T-helper 9 cell (primary cell): ENCODE results near the gene IKBIP.
"Not testable (repeated sequence)": the region's sequence is repeated elsewhere in the genome, so short reads cannot be mapped to it uniquely, and the experiment has no call there.

Experiments
- DNase-seq: peaks from one replicate; pipeline ENCODE4 v3.0.0-alpha.2; 2020
- total RNA-seq, 2 donors: gene quantifications; one replicate each; lab custom pipeline; 2026; lab: John Stamatoyannopoulos, UW

The IKBIP gene, protein sequence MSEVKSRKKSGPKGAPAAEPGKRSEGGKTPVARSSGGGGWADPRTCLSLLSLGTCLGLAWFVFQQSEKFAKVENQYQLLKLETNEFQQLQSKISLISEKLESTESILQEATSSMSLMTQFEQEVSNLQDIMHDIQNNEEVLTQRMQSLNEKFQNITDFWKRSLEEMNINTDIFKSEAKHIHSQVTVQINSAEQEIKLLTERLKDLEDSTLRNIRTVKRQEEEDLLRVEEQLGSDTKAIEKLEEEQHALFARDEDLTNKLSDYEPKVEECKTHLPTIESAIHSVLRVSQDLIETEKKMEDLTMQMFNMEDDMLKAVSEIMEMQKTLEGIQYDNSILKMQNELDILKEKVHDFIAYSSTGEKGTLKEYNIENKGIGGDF
- total RNA-seq, result 3.6 to 16.3 reads per million in 2 donors

DNA sequence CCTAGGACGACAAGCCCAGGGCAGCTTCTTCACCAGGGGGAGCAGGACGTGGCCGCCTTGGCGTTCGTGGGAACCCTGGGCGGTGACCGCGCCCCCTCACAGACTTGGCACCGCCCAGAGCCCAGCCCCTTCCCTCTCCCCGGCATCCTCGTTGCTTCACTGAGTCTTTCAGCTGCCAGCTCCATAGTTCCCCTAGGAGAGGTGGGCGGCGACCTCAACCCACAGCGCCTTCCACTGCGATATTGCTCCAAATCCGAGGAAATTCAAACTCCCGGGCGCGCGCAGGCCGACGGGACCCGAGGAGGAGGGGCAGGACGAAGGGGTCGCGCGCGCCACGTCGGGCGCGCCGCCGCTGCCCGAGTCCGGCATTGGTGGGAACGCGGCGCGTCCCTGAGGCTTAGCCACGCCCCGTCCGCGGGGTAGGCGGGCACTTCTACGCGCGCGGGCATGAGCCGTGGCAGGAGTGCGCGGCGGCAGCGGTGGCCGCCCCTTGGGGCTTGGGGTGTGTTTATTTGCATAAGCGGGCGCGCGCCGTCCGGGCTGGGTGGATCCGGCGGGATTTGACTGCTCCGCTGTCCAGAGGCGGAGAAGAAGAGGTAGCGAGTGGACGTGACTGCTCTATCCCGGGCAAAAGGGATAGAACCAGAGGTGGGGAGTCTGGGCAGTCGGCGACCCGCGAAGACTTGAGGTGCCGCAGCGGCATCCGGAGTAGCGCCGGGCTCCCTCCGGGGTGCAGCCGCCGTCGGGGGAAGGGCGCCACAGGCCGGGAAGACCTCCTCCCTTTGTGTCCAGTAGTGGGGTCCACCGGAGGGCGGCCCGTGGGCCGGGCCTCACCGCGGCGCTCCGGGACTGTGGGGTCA lies at the start of gene IKBIP, which contains the start of gene APAF1:
TSS of gene IKBIP (minus strand) at position 77 of the 860 bp plus-strand sequence. CDS start 87 bp downstream, outside the sequence.
TSS of gene APAF1 (plus strand) at position 579 of the 860 bp plus-strand sequence. CDS start 3,070 bp downstream, outside the sequence.
- peak; percentile 96 for DNase-seq

DNA sequence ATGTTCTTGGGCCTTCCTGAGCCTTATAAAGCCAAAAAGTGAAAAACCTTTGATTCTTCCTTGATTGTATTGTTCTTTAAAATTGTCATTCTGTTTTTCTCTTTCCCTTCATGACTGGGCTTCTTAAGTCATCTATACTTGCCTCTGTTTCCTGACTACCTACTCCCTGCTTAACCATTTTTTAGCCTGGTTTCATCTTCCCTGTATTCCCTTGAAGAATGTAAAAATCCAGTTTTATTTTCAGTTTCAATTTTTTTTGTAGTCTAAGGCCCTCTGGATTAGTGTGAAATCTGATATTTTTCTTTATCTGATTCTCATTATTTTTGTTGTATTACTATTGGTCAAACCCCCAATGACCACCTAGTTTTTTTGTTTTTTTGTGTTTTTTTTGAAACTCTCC lies 46.8 kb upstream of the IKBIP start:
- no peak for DNase-seq

DNA sequence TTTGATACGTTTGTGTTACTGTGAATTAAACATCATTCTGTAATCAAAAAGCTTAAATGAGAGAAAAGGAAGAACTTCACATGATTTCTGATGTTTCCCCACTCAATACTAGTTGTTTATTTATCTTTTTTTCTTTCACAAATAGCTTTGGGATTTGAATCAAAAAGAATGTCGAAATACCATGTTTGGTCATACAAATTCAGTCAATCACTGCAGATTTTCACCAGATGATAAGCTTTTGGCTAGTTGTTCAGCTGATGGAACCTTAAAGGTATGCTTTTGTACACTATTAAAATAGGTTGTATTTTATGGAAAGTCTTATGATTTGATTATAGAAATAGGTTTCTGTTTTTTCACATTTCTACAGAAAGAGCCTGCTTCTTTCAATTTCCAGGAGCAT lies 42.0 kb upstream of the IKBIP start:
- DNase-seq, result no peak

DNA sequence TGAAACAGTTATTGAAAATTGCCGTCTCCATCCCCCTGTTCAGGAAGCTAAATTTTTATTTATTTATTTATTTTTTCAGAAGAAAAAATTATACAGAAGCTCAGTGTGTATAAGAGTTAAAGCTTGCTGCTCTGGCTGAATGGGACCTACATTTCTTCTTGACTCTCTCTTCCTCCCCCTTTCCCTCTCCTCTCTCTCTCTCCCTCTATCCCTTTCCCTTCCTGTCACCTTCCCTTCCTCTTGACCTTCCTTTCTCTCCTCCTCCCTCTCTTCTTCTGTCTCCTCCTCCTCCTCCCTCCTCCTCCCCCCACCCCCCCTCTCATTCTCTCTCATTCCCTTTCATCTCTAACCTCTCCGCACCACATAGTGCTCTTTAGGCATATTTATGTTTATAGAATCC lies 39.6 kb upstream of the IKBIP start:
- no peak for DNase-seq

DNA sequence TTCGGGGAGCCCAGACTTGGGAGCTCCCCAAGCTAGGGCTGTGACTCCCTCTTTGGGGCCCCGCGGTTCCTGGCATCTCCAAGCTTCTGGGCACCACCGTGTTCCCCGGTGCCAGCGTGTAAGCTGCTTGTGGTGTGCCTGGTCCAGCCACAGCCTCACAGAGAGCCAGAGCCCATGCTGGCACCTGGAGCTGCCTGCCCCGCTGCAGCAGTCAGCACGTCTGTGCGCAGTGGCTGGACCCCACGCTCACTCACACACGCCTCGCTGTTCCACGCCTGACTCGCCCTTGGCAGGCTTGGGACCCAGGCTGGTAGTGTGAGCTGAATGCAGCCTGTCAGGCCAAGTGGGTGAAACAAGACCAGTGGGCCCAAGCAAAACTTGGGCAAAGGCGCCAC lies 35.0 kb upstream of the IKBIP start:
- DNase-seq, result no peak

DNA sequence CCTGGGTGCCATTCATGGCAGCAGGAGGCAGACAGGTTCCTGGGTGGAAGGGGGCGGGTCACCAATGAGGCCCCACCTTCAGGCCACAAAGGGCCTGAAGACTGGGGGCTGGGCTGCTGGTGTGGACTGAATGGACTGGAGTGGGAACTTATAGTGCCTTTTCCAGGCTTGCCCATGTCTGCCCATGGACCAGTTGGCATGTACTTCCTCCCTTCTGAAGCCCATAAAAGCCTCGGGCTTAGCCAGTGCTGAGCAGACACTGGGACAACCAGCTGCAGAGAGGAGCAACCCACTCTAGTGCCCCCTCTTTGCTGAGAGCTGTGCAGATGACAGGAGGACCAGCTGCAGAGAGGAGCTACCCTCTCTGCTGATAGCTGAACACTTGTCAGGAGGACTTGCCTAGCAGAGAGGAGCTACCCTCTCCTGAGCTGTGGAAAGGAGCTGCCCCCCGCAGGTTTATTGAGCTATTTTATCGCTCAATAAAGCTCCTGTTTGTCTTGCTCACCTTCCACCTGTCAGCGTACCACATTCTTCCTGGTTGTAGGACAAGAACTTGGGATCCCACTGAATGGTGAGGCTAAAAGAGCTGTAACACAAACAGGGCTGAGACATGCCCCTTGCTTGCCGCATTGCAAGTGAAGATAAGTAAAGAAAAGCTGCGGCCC lies 34.5 kb upstream of the IKBIP start:
- DNase-seq, result no peak

DNA sequence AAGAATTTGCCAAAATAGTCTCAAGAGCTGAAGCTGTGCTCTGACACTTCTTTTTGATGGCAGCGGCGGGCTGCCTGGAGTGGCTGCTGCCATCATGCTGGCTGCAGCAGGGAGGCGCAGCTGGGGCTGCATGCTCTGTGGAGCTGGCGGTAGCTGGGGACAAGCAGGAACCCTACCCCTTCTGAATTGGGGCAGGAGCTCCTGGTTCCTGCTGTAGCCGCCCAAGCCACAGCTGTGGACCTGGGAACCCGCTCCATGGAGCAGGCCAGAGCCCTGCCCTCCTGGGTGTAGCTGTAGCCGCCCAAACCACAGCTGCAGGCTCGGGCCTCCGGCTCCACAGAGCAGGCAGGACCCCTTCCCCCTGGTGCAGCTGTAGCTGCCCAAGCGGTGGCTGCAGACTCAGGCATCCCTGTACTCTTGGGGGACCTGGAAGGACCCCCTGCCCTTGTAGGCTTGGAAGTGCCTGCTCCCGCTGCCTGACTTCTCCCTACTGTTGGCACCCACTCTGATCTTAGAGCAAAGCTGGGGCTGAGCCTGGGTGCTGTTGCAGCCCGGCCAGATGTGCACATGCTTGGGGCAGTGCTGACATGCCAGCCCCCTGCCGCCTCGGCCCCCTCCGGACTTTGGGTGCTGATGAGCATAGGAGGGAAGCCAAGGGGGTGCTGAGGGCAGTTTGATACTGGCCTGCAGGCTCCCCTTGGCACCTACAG lies 33.8 kb upstream of the IKBIP start:
- no peak for DNase-seq

DNA sequence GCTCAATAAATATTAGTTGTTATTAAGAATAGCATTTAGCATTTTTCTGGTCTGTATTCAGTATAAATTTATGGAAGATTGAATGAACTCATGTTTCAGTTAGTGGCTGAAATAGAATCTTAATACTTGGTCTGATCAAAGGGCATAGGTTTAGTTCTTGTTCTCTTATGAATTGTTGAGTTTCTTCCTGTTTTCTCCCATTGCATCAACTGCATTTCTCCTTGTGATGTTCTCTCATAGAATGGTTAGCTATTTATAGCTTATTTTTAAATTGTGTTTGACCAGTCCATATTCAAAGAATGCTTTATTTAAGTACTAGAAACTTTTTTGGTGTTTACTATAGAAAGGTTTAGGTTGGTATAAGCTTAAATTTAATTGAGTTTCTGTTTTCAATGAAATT lies 30.3 kb upstream of the IKBIP start:
- no peak for DNase-seq

DNA sequence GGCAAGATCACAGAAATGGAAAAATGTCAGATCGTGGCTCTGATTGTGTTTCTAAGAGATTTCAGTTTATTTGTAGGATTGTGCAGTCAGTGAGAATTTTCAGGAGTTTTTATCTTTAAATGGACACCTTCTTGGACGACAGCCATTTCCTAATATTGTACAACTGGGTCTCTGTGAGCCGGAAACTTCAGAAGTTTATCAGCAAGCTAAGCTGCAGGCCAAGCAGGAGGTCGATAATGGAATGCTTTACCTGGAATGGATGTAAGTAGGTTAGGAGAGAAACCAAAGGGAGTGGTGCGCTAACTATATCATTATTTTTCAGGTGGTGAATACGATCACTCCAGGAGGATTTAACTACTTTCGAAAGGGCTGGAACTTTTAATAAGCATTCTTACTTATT lies 26.9 kb upstream of the IKBIP start:
- no peak for DNase-seq

DNA sequence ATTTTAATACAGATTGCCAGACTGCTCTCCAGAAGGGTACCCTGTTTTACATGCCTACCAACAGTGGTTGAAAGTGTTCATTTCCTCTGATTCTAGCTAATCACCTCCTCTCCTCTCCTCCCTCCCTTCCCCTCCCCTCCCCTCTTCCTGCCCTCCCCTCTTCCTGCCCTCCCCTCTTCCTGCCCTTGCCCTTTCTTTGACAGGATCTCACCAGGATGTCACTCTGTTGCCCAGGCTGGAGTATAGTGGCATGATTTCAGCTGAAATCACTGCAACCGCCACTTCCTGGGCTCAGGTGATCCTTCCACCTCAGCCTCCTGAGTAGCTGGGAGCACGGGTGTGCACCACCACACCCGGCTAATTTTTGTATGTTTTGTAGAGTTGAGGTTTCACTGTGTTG lies 25.2 kb upstream of the IKBIP start:
- no peak for DNase-seq

DNA sequence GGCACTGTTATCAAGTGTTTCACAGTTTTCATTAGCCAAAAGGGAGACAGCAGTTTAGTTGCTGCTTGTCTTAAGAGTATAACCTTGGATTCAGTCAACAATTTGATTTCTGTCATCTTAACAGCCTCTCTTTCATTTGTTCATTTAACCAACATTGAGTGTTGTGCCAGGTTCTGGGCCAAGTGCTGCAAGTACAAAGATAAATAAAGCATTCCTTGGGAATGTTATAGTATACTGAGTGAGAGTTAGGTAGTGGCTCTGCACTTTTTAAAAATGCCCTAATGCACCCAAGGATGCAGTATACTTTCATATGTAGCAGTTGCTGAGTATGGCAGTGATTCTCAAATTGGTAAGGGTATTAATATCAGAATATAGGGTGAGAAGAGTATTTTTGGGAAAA lies 15.9 kb upstream of the IKBIP start:
- no peak for DNase-seq

DNA sequence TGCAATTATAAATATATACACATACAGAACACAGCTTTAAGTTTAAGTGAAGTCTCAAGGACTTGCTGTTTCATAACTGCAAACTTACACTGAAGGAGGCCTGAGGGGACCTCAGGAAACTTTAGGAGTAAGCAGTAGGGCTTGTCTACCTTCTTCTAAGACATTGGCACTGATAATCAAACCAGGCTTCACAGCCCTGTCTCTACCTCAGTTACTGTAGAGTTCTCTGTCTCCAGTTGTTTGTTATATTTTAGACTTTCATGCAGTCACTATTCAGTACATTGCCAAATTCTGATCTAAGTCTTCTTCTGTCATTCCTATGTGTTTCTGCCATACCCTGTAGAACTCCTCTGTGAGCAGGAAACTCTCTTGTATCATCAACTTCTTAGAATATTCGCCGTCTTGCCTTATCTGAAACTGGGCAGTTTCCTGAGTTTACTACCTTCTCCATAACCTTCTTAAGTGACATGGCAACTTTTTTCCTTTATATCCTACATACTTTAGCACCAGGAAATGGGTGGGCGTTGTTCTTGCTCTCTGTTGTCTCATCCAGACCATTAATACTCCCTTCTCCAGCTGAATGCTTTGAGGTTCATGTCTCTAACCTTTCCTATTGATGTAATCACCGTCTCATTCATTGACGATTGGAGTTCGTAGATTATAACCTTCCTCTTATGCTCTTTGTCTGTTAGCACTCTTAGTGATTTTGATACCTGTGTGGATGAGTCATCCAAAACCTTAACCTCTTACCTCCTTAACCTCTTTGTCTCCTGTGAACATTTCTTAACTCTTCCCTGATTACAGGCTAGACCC lies 11.9 kb upstream of the IKBIP start:
- DNase-seq, result no peak

DNA sequence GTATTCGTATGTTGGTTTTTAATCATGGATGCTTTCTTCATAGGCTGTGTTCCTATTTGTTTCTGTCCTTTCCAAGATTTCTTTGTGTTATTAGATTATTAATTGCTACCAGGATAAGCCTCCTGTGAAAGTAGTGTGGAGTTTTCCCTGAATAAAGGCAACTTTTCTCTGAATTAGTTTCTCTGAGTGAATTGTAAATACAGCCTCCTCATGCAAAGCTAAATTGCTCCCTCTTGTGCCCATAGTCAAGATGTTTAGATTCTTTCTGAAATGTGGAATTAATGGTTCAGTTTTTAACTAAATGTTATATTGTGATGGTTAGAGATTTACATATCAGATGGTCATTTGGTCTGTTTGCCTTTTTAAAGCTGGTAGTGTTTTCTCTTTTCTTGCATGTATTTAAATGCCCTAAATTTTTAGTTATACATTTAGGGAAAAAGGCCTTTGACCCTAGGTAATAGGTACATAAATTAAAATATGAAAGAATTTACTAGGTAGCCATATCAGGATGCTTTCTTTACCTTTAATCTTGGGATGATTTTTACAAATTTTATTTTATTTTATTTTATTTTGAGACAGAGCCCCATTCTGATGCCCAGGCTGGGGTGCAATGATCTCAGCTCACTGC lies 9.4 kb upstream of the IKBIP start:
- no peak for DNase-seq

DNA sequence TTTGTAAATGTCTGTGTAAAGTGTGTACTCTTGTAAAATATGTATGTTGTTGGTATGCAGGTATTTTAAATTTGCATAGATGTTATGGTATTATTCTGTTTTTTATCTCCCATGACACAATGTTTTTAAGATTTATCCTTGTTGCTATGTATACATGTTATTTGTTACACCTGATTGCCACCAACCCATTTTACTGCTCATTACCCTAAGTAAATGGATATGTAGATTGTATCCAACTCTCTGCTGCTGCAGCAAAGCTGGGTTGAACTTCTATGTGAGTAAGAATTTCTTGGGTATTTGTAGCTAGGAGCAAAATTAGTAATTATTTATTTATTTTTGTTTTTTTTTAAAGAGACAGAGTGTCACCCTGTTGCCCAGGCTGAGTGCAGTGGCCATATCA lies 6.7 kb upstream of the IKBIP start:
- DNase-seq, result no peak

DNA sequence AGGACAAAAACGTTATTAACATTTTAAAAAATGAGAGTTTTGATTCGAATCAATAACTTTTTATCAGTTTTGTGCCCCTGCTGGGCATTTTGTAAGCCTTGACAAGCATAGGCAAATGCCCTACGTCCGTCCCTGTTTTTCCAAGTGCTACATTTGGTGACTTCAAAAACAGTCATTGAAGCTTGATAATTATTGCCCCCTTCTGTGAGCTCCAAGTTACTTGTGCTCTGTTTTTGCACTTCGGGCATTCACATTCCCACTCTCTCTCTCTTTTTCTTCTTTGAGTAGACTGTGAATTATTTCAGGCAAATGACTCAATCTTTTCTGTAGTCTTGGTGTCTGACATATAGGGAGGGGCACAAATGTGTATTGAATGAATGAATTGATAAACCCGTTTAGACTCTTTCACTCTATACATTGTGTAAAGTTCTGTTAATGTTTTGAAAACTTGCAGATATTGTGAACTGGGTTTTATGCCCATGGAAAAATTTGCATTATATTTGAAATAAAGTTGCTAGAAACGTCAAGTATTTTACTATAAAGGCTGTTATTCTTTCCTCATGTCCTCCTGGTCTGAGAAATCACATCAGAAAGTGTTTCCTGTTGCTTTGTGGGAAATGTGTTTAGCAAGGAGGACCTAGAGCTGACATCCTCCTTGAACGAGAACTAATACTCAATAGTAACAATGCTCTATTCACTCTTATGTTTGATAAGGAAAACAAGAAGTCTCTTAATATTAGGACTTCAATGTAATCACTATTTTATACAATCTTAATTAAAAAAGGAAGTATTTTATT lies 1.9 kb upstream of the IKBIP start:
- no peak for DNase-seq

DNA sequence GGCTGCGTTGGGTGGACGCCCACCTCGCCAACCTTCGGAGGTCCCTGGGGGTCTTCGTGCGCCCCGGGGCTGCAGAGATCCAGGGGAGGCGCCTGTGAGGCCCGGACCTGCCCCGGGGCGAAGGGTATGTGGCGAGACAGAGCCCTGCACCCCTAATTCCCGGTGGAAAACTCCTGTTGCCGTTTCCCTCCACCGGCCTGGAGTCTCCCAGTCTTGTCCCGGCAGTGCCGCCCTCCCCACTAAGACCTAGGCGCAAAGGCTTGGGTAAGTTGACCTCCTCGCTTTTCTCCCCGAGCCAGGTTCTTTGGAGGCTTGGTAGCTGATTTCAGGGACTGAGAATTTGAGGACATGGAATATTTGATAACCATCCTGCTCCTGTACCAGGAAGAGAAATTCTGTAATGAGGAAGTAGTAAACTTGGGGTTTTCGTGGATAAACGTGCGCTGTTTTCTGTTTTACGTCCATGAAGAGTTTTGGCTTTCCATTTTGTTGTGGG lies 1.0 kb upstream of the IKBIP start:
- no peak for DNase-seq

DNA sequence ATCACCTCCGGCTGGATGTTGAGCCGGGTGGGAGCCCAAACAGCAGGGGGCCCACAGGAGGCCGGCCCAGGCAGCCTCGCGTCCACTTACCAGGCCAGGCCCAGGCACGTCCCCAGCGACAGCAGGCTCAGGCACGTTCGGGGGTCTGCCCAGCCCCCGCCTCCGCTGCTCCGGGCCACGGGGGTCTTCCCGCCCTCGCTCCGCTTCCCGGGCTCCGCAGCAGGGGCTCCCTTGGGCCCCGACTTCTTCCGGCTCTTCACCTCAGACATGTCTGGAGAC lies 216 bp downstream of the IKBIP start:
- no peak for DNase-seq

DNA sequence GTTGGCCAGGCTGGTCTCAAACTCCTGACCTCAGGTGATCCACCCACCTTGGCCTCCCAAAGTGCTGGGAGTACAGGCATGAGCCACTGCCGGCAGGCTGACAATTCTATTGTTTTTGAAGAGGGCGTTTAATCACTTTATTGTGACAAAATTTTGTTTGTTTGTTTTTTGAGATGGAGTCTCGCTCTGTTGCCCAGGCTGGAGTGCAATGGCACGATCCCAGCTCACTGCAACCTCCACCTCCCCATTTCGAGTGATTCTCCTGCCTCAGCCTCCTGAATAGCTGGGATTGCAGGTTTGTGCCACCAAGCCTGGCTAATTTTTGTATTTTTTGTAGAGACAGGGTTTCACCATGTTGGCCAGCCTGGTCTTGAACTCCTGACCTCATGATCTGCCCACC lies 1.8 kb downstream of the IKBIP start:
- not testable (repeated sequence) for DNase-seq

DNA sequence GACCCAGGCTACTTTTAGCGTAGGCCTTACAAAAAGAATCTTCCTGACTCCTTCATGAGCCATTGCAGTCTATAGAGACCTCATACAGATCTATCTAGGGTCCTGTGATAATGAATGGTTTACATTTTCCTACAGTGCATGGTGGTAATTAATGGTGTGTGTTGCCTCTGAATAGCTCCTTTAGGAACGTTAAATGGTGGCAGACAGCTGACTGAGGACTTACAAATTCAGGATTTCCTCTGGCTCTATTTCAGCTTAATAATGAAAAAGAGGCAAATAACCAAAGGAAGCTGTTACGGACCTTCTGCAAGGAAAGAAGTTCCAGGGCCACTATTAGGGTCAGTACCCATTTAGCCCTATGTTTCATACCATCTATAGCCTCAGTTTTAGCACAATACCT lies 5.1 kb downstream of the IKBIP start:
- no peak for DNase-seq

DNA sequence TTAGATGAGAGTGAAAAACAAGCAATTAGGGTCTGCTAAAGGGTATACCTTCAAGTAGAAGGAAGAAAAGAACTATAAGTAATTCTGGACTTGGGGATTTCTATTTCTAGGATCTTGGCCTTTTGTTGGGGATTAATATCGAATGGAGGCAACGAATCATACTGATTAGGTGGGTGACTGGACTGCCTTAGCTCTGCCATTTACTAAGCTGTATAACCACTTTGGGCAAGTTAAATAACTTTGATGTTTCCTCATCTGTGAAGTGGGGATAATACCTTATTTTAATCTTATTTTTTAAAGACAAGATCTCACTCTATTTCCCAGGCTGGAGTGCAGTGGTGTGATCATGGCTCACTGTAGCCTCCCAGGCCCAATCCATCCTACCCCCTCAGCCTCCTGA lies 6.6 kb downstream of the IKBIP start:
- DNase-seq, result no peak

DNA sequence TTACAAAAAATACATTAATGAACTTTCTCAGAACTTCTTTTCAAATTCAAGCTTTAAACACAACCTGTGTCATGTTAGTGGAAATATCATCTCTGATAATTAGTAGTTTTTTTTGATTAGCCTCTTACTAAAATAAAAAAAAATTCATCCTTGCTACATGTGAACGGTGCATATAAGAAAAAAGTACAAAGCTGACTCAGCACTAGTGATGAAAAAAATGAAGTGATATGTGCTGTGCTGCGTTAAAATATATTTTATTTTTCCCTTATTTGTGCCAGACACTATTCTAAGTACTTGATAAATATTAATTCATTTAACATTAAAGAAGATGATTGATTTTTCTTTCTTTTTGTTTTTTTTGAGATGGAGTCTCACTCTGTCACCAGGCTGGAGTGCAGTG lies 7.5 kb downstream of the IKBIP start:
- DNase-seq, result no peak
